COLO829 (cell line): ENCODE results near the gene ZNF561.

Source experiments
- DNase-seq: peaks from one replicate; pipeline ENCODE4 v3.0.0; 2012; ENCODE audit warnings: low spot score

Gene ZNF561

GRCh38 chr19:9580728-9581127, 40.3 kb downstream of the ZNF561 start:
- DNase-seq, result no peak

- no peak for DNase-seq
These were observed 50.8 kb downstream of the ZNF561 start for GRCh38 chr19:9570255-9570654.

- no peak for DNase-seq
These were observed 54.3 kb downstream of the ZNF561 start for GRCh38 chr19:9566729-9567128.

GRCh38 chr19:9565900-9566705, 54.9 kb downstream of the ZNF561 start:
- DNase-seq, result no peak
